ENCODE results near the gene RNF38.
"Not testable (repeated sequence)": the region's sequence is repeated elsewhere in the genome, so short reads cannot be mapped to it uniquely, and the experiment has no call there.

The RNF38 gene

DNA sequence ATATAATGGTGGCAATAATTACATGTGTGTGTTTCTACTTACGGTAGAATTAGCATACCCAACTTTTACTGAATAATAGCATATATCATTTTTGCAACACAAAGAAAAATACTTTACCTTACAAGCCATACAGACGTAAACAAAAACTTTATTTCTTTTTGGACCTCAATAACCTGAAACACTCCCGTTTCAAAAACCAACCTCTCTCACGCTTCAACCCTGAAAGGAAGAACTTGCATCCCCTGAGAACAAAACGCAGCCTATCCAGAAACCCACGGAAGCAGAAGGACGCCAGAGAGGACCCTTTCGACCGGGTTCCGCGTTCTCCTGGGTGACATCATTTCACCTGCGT, at the start of gene RNF38:
Gene RNF38 (minus strand): TSS at position 290 of the 352 bp plus-strand sequence. CDS start 161 bp downstream, at position 129.
- DNase-seq (ENCODE audit: low read depth), result no peak
- TF ChIP-seq, protein P1, sequence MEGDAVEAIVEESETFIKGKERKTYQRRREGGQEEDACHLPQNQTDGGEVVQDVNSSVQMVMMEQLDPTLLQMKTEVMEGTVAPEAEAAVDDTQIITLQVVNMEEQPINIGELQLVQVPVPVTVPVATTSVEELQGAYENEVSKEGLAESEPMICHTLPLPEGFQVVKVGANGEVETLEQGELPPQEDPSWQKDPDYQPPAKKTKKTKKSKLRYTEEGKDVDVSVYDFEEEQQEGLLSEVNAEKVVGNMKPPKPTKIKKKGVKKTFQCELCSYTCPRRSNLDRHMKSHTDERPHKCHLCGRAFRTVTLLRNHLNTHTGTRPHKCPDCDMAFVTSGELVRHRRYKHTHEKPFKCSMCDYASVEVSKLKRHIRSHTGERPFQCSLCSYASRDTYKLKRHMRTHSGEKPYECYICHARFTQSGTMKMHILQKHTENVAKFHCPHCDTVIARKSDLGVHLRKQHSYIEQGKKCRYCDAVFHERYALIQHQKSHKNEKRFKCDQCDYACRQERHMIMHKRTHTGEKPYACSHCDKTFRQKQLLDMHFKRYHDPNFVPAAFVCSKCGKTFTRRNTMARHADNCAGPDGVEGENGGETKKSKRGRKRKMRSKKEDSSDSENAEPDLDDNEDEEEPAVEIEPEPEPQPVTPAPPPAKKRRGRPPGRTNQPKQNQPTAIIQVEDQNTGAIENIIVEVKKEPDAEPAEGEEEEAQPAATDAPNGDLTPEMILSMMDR (IDR thresholded peaks at IDR 0.05; ENCODE audit: control insufficient read depth, extremely low read depth, insufficient read depth), result no peak
- H3K4me3 ChIP-seq (ENCODE audit: low read depth, low read length), result peak within 1 kb of the TSS; percentile 80

DNA sequence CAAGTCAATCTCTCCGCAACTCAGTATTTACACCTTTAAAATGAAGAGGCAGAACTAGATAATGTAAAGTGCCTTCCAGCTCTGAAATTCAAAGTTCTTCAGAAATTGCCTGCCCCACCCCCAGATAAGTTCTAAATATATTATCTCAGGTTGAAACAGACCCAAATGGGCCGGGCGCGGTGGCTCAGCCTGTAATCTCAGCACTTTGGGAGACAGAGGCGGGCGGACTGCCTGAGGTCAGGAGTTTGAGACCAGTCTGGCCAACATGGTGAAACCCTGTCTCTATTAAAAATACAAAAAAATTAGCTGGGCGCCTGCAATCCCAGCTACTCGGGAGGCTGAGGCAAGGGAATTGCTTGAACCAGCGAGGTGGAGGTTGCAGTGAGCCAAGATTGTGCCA, 48.5 kb upstream of the RNF38 start:
- not testable (repeated sequence) for DNase-seq (ENCODE audit: low read depth)

DNA sequence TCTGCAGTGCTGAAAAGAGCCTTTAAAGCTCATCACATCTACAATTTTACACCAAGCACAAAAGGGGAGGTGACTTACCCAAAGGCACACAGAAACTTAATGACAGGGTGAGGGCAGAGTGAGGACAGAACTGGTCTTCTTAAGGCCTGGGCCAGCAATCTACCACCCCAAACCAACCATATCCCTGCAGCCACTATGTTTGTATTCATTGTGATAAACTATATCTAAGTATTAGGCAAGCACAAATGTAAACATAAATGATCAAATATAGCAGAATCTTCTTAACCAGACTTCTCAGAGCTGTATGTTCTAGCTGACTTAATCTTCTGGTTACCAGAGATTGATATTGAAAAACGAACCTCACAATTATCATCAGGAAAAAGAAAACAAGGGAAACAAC, 47.9 kb upstream of the RNF38 start:
- DNase-seq (ENCODE audit: low read depth), result no peak
- no peak overlapping the region for H3K4me3 ChIP-seq (ENCODE audit: low read depth, low read length)
- TF ChIP-seq, protein P1 (IDR thresholded peaks at IDR 0.05; ENCODE audit: control insufficient read depth, extremely low read depth, insufficient read depth), result no peak

More for the DNA sequence above, 48.5 kb upstream of the RNF38 start:
- H3K4me3 ChIP-seq (ENCODE audit: low read depth, low read length), result not testable (repeated sequence)

DNA sequence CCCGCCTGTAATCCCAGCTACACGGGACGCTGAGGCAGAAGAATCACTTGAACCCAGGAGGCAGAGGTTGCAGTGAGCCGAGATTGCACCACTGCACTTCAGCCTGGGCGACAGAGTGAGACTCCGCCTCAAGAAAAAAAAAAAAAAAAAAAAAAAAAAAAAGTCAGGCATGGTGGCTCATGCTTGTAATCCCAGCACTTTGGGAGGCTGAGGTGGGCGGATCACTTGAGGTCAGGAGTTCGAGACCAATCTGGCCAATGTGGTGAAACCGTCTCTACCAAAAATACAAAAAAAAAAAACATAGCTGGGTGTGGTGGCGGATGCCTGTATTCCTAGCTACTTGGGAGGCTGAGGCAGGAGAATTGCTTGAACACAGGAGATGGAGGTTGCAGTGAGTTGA, 46.6 kb upstream of the RNF38 start:
- not testable (repeated sequence) for H3K4me3 ChIP-seq (ENCODE audit: low read depth, low read length); DNase-seq (ENCODE audit: low read depth)

DNA sequence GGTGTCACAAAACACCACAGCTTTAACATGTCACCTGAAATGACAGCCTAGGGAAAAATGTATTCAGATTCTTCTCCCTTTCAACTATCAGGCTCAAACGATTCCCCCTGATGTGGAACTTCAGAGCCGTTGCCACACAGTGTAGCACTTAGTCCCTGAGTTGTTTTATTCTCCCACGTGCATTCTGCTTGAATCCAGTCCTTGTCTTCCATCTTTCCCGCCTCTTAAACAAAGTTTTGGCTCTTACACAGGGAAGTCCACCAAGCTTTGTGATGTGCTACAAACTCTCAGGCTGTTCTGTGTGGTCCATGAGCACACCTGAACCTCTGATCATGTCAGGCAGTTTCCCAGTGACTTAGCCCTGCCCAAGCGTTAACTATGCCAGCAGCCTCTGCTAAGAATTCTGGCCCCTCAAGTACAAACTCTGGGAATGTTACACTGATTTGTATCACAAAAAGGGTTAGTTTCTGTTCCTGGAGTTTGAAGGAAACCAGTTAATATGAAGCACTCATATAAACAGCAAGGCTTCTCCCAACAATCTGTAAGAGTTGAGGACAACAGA, 45.8 kb upstream of the RNF38 start:
- DNase-seq (ENCODE audit: low read depth), result peak; percentile 41
- H3K4me3 ChIP-seq (ENCODE audit: low read depth, low read length), result no peak overlapping the region
- TF ChIP-seq, protein P1 (IDR thresholded peaks at IDR 0.05; ENCODE audit: control insufficient read depth, extremely low read depth, insufficient read depth), result no peak

DNA sequence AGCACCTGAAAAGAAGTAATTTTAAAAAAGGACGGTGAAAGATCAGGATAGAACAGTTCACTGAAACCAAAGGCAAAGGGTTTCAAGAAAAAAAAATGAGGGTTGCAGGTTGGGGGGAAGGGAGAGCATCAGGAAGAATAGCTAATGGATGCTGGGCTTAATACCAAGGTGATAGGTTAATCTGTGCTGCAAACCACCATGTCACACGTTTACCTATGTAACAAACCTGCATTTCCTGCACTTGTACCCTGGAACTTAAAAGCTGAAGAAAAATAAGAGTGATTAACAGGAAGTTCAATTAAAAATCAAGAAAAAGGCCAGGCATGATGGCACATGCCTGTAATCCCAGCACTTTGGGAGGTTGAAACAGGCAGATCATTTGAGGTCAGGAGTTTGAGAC, 44.1 kb upstream of the RNF38 start:
- no peak for DNase-seq (ENCODE audit: low read depth)
- H3K4me3 ChIP-seq (ENCODE audit: low read depth, low read length), result no peak overlapping the region
- TF ChIP-seq, protein P1 (IDR thresholded peaks at IDR 0.05; ENCODE audit: control insufficient read depth, extremely low read depth, insufficient read depth), result no peak

DNA sequence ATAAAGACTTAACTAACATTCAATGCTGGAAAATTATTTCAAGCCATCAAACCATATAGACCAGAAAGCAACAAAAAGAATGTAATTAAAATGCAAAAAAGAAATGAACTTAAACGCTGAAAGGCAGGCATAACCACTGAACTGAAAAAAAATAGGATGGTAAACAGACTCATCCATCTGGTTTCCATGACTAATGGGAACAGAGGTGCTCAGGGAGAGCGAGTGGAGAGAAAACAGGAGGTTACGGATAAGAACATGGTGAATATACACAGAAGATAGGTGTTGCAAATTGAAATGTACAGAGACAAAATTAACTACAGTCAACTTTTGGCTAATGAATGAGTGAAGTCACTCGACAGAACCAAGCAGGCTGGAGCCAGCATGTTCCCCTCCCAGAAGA, 43.5 kb upstream of the RNF38 start:
- TF ChIP-seq, protein P1 (IDR thresholded peaks at IDR 0.05; ENCODE audit: control insufficient read depth, extremely low read depth, insufficient read depth), result no peak
- no peak for DNase-seq (ENCODE audit: low read depth)

DNA sequence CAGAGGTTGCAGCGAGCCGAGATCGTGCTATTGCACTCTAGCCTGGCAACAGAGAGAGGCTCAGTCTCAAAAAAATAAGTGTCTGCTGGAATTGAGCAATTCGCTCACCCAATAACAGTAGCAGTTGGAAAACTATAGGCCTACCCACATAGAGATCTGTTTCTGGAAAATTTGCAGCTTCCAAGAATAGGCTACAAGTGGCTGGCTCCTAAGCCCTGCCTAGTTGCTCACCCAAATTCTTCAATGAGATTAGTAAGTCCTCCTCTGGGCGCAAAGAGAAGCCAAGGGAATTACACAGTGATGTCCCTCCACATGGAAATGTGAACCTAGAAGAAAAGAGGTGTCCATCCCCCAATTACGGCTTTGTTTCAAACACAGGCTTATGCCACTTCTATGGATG, 42.6 kb upstream of the RNF38 start:
- DNase-seq (ENCODE audit: low read depth), result no peak
- H3K4me3 ChIP-seq (ENCODE audit: low read depth, low read length), result no peak overlapping the region
- TF ChIP-seq, protein P1 (IDR thresholded peaks at IDR 0.05; ENCODE audit: control insufficient read depth, extremely low read depth, insufficient read depth), result no peak

More for the DNA sequence above, 43.5 kb upstream of the RNF38 start:
- H3K4me3 ChIP-seq (ENCODE audit: low read depth, low read length), result no peak overlapping the region

Measured in LNCaP clone FGC (cell line).